H1 (cell line): Measurements from ENCODE around the gene MYOM1. TPM values are rescaled to one million over a fixed set of nuclear protein-coding genes. Genes with fewer than 3 reads are reported as not detected.

Source experiments
- CTCF ChIA-PET: fragments of 300-600 bp; sonication (Branson Sonifier 250); formaldehyde crosslinking; loops from one replicate; lab custom pipeline; 2021; ENCODE audit not compliant: partially characterized antibody; lab: Charles Lee
- POLR2A ChIA-PET: fragments of 300-600 bp; sonication (Branson Sonifier 250); formaldehyde crosslinking; loops from one replicate; lab custom pipeline; 2021; ENCODE audit warnings: inconsistent platforms; ENCODE audit not compliant: partially characterized antibody; lab: Charles Lee
- DNase-seq, 2 experiments: peaks; one replicate each; pipeline versions ENCODE4 v3.0.0 to v3.0.0-alpha.2; 2010 to 2022; ENCODE audit warnings: low spot score in 2 of 2, low read depth in 1 of 2, mixed read lengths in 1 of 2
- FAIRE-seq: peaks from 2 replicates; lab custom pipeline; 2011; peaks lifted over from hg19 to GRCh38; lab: Jason Lieb, UNC
- H2AFZ ChIP-seq: 2 replicates; pipeline ENCODE4 v1.8.1; 2012; ENCODE audit warnings: low read length, inconsistent platforms
- H2AK5ac ChIP-seq: 2 replicates; pipeline ENCODE4 v1.6.1; 2013; ENCODE audit warnings: low read depth, low read length
- H2BK120ac ChIP-seq: replicated peaks from 2 replicates; pipeline ENCODE3; 2013; ENCODE audit warnings: low read depth, low read length, inconsistent platforms
- H2BK12ac ChIP-seq: 2 replicates; pipeline ENCODE4 v1.6.1; 2013; ENCODE audit warnings: low read depth, low read length
- H2BK15ac ChIP-seq: 2 replicates; pipeline ENCODE4 v1.6.1; 2013; ENCODE audit warnings: low read length
- H2BK20ac ChIP-seq: 2 replicates; pipeline ENCODE4 v1.6.1; 2013; ENCODE audit warnings: low read length
- H2BK5ac ChIP-seq: 2 replicates; pipeline ENCODE4 v1.6.1; 2013; ENCODE audit warnings: low read depth, low read length
- H3K14ac ChIP-seq: 2 replicates; pipeline ENCODE4 v1.6.1; 2013; ENCODE audit warnings: inconsistent platforms; ENCODE audit not compliant: insufficient read length
- H3K18ac ChIP-seq: 2 replicates; pipeline ENCODE4 v1.6.1; 2013; ENCODE audit warnings: low read length; ENCODE audit errors: extremely low read depth
- H3K23ac ChIP-seq: 2 replicates; pipeline ENCODE4 v1.6.1; 2013; ENCODE audit warnings: inconsistent platforms; ENCODE audit not compliant: insufficient read length
- H3K23me2 ChIP-seq: 2 replicates; pipeline ENCODE4 v1.6.1; 2013; ENCODE audit warnings: low read depth, low read length
- H3K27ac ChIP-seq: 2 replicates; pipeline ENCODE4 v1.6.1; 2011; ENCODE audit warnings: low read depth, low read length, inconsistent platforms
- H3K27me3 ChIP-seq, 4 experiments: replicated peaks in 1 of 4; 1 replicate in 1 of 4; 2 replicates in 3 of 4; pipeline versions ENCODE4 v1.6.1 to v1.8.1; 2011 to 2013; ENCODE audit warnings: low read length in 3 of 4, mild to moderate bottlenecking in 3 of 4, inconsistent platforms in 2 of 4, mixed read lengths in 2 of 4, moderate library complexity in 1 of 4; ENCODE audit not compliant: control insufficient read depth in 3 of 4, insufficient read depth in 3 of 4; ENCODE audit errors: extremely low read depth in 1 of 4
- H3K36me3 ChIP-seq, 4 experiments: 2 replicates each; pipeline versions ENCODE4 v1.6.1 to v1.8.1; 2011 to 2013; ENCODE audit warnings: mild to moderate bottlenecking in 4 of 4, low read length in 3 of 4, moderate library complexity in 2 of 4, control low read depth in 1 of 4, inconsistent platforms in 1 of 4; ENCODE audit not compliant: insufficient read depth in 4 of 4, control insufficient read depth in 2 of 4
- H3K4ac ChIP-seq: replicated peaks from 2 replicates; pipeline ENCODE3; 2013; ENCODE audit warnings: low read length, low read depth, mixed read lengths, inconsistent platforms; ENCODE audit not compliant: insufficient read length
- H3K4me1 ChIP-seq, 4 experiments: replicated peaks in 1 of 4; 1 replicate in 1 of 4; 2 replicates in 3 of 4; pipeline versions ENCODE4 v1.6.1 to v1.8.1; 2011 to 2013; ENCODE audit warnings: low read length in 3 of 4, inconsistent platforms in 2 of 4, mixed read lengths in 1 of 4; ENCODE audit not compliant: insufficient read depth in 4 of 4, control insufficient read depth in 3 of 4
- H3K4me2 ChIP-seq, 2 experiments: 2 replicates each; pipeline versions ENCODE4 v1.6.1 to v1.8.1; 2011 to 2013; ENCODE audit warnings: low read depth in 2 of 2, low read length in 2 of 2, control low read depth in 1 of 2, inconsistent platforms in 1 of 2, mild to moderate bottlenecking in 1 of 2; ENCODE audit not compliant: insufficient read depth in 1 of 2
- H3K4me3 ChIP-seq, 4 experiments: fragments of 200-600, 300-600 bp in 1 of 4; sonication (generic), shearing (Covaris generic), sonication (Bioruptor Twin) in 1 of 4; 2 replicates each; pipeline versions ENCODE4 v1.5.1 to v1.8.1; 2011 to 2016; ENCODE audit warnings: low read length in 4 of 4, low read depth in 3 of 4, control low read depth in 2 of 4, inconsistent platforms in 2 of 4, mild to moderate bottlenecking in 2 of 4, mixed read lengths in 1 of 4, moderate library complexity in 1 of 4; ENCODE audit not compliant: insufficient read depth in 2 of 4; ENCODE audit errors: extremely low read depth in 1 of 4
- H3K56ac ChIP-seq: replicated peaks from 2 replicates; pipeline ENCODE3; 2013; ENCODE audit warnings: low read depth, mild to moderate bottlenecking, mixed read lengths, low read length, inconsistent platforms; ENCODE audit not compliant: insufficient read length
- H3K79me1 ChIP-seq: 2 replicates; pipeline ENCODE4 v1.6.1; 2013; ENCODE audit warnings: low read depth, low read length, control low read depth
- H3K79me2 ChIP-seq, 2 experiments: 2 replicates each; pipeline versions ENCODE4 v1.6.1 to v1.8.1; 2012 to 2013; ENCODE audit warnings: low read length in 2 of 2, mild to moderate bottlenecking in 2 of 2, inconsistent platforms in 1 of 2; ENCODE audit not compliant: insufficient read depth in 2 of 2, control insufficient read depth in 1 of 2
- H3K9ac ChIP-seq, 4 experiments: replicated peaks in 1 of 4; 1 replicate in 1 of 4; 2 replicates in 3 of 4; pipeline versions ENCODE4 v1.6.1 to v1.8.1; 2011 to 2013; ENCODE audit warnings: low read depth in 3 of 4, low read length in 3 of 4, control low read depth in 2 of 4, mild to moderate bottlenecking in 2 of 4, moderate library complexity in 2 of 4, inconsistent platforms in 1 of 4; ENCODE audit errors: extremely low read depth in 1 of 4
- H3K9me3 ChIP-seq, 2 experiments: 2 replicates each; pipeline versions ENCODE4 v1.6.1 to v1.8.1; 2012 to 2013; ENCODE audit warnings: mild to moderate bottlenecking in 2 of 2, moderate library complexity in 2 of 2, control low read depth in 1 of 2, inconsistent platforms in 1 of 2, low read depth in 1 of 2, low read length in 1 of 2, mixed read lengths in 1 of 2; ENCODE audit not compliant: insufficient read depth in 2 of 2
- H4K20me1 ChIP-seq, 2 experiments: replicated peaks in 1 of 2; 2 replicates each; pipeline versions ENCODE3 to v1.8.1; 2011 to 2013; ENCODE audit warnings: inconsistent platforms in 2 of 2, low read length in 2 of 2, mild to moderate bottlenecking in 1 of 2; ENCODE audit not compliant: insufficient read depth in 2 of 2, control insufficient read depth in 1 of 2
- H4K5ac ChIP-seq: 2 replicates; pipeline ENCODE4 v1.6.1; 2013; ENCODE audit warnings: low read length, low read depth, mixed read lengths, inconsistent platforms; ENCODE audit not compliant: insufficient read length
- H4K8ac ChIP-seq: 2 replicates; pipeline ENCODE4 v1.8.0; 2013; ENCODE audit warnings: mild to moderate bottlenecking, moderate library complexity, low read length, inconsistent platforms; ENCODE audit not compliant: insufficient read depth; ENCODE audit errors: extremely low read depth
- H4K91ac ChIP-seq: replicated peaks from 2 replicates; pipeline ENCODE3; 2013; ENCODE audit warnings: low read length, mixed read lengths, inconsistent platforms; ENCODE audit not compliant: insufficient read length
- NRF1 ChIP-seq: IDR thresholded peaks from 2 replicates; pipeline ENCODE4 v1.6.1; 2011; ENCODE audit warnings: mild to moderate bottlenecking, low read depth, low read length, improper control_type of control experiment
- POLR2A ChIP-seq, 2 experiments: IDR thresholded peaks; 1 replicate in 1 of 2; 2 replicates in 1 of 2; pipeline ENCODE4 v1.6.1; 2011; ENCODE audit warnings: low read depth in 2 of 2, low read length in 2 of 2, mild to moderate bottlenecking in 2 of 2; ENCODE audit errors: control extremely low read depth in 1 of 2
- POLR2AphosphoS5 ChIP-seq: IDR thresholded peaks from 2 replicates; pipeline ENCODE4 v1.6.1; 2011; ENCODE audit warnings: low read depth, low read length
- WGBS, 2 experiments: shearing (Covaris generic) in 1 of 2; methylation state at CpG; one replicate each; pipeline versions ENCODE4 v1.1.6 to v1.1.7; 2013 to 2015; ENCODE audit warnings: low lambda C conversion rate in 2 of 2, mixed read lengths in 2 of 2, inconsistent platforms in 1 of 2, low coverage in 1 of 2, missing lambda C conversion rate in 1 of 2; ENCODE audit not compliant: insufficient replicate concordance in 2 of 2, insufficient coverage in 1 of 2, insufficient read length in 1 of 2; ENCODE audit errors: extremely low coverage in 1 of 2, missing lambda C conversion rate in 1 of 2; 5-methylcytosine and 5-hydroxymethylcytosine counted together
- polyA plus RNA-seq, 7 experiments: library from polyadenylated mRNA; depleted of rRNA in 3 of 7; stranded (reverse) in 5 of 7; unstranded in 2 of 7; fragments of >200 nt in 5 of 7; fragments of 200-250 nt in 2 of 7; gene quantifications; 1 replicate in 5 of 7; 2 replicates in 1 of 7; 4 replicates in 1 of 7; pipeline versions ENCODE4 v1.2.1 to v1.2.3, GENCODE V29; 2011 to 2013; ENCODE audit warnings: missing spikeins in 2 of 7, mixed read lengths in 2 of 7
- total RNA-seq: library from RNA; stranded (reverse); fragmentation: NEBNext Ultra II Directional; extraction: Animal tissue kit (Norgen Biotek cat#: 25700); gene quantifications from 2 replicates; pipeline ENCODE4 v1.2.1, GENCODE V29; 2021

MYOM1 gene
- total and polyA plus RNA-seq, 2 of the 8 experiments (the other 6 are each of a cell fraction or from before 2014, with no cell fraction given): 0.06 to 0.32 TPM

DNA sequence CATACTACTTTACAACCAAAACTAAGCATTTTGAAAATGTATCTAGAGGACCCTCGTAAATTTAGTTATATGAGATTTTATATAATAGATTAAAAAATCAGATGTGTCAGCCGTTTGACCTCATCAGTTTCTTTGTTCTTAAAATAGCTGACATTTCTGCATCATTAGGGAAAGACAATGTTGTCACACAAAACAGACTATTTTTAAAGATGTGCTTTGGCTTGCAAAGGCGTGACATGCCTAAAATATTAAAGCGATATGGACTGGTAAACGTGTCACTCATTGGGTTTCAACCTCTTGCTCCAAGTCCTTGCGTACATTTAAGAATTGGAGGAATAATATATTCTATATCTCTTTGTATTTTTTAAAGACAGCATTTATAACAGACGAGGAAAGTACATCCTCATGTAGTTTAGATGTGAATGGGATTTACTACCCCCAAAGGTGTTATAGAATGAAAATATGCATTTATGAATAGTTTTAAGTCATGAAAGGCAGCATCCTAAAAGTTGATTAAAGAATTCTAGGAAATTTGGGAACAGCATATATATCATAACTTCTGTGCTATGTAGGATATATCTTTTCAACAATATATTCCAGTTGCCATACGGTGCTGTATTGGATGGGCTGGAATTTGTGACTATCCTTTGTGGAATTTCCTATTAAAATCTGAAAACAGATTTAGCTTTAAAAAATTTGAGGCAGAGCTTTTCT, 31.6 kb upstream of the MYOM1 start:
- H3K9me3 ChIP-seq: no peaks in the 10 kb centered on the region
- no peak overlapping the region for H3K9ac ChIP-seq
- H3K56ac ChIP-seq: no peak overlapping the region
- no peak overlapping the region for H2AK5ac ChIP-seq
- peaks cover 0 to 2% (median 1%) of the 10 kb centered on the region in 4 experiments; a peak in 2 of 7 replicates for H3K4me1 ChIP-seq
- H2AFZ ChIP-seq: no peak overlapping the region
- no peak overlapping the region for H2BK120ac ChIP-seq
- no peak overlapping the region for H4K8ac ChIP-seq
- CTCF ChIA-PET: interaction anchor here (0.6 to 1.2 kb wide), 2 partner anchors 100 to 343 kb away, joined by 3 read pairs; no protein-coding TSS in a partner anchor
- H3K79me1 ChIP-seq: no peaks in the 10 kb centered on the region
- H4K20me1 ChIP-seq: peaks cover 4 to 10% of the 10 kb centered on the region in 2 experiments
- H2BK5ac ChIP-seq: no peak overlapping the region
- 91% methylated on average over 8 of the region's 8 CpGs; no CpG with 5 or more reads in 1 of the 2 experiments for WGBS, 2 experiments
- H2BK20ac ChIP-seq: no peak overlapping the region
- no peak overlapping the region for H3K4me2 ChIP-seq
- no peak overlapping the region for H2BK15ac ChIP-seq
- H3K4ac ChIP-seq: no peak overlapping the region
- H3K27ac ChIP-seq: no peak overlapping the region
- POLR2A ChIA-PET: interaction anchor here (1.0 to 6.3 kb wide), 3 partner anchors 9 to 344 kb away, joined by 3 to 60 read pairs (median 4); partner anchors contain the start of gene MYL12B
- peaks cover 9 to 39% (median 32%) of the 10 kb centered on the region in 4 experiments for H3K36me3 ChIP-seq
- FAIRE-seq: no peak
- H3K18ac ChIP-seq: no peak overlapping the region
- H3K23ac ChIP-seq: no peak overlapping the region
- H4K91ac ChIP-seq: no peak overlapping the region
- peaks cover 4% of the 10 kb centered on the region; the same call in 1 of the 2 replicates for H3K23me2 ChIP-seq
- no peak overlapping the region for H3K14ac ChIP-seq
- H3K27me3 ChIP-seq: no peaks in the 10 kb centered on the region
- DNase-seq: no peak
- no peak overlapping the region for H2BK12ac ChIP-seq
- H4K5ac ChIP-seq: no peak overlapping the region
- H3K4me3 ChIP-seq: no peak overlapping the region
- H3K79me2 ChIP-seq: peaks cover 8 to 56% of the 10 kb centered on the region in 2 experiments; a peak in 3 of 4 replicates
- 0 out of 2 replicates have a peak, but pooled peaks have one; percentile 6 for TF ChIP-seq NRF1
- 0 out of 3 replicates have a peak, but pooled peaks of 1 of the 2 experiments have one; percentile 12 for TF ChIP-seq POLR2A (IDR thresholded peaks at IDR 0.05; ENCODE audit: control extremely low read depth in 1 of 2, low read depth in 2 of 2, low read length in 2 of 2)
- peak; percentile 50 for TF ChIP-seq POLR2AphosphoS5
